Activated naive CD4-positive, alpha-beta T cell treated with anti-CD3 and anti-CD28 coated beads for 36 hours (primary cell): ENCODE results near the gene TRRAP. TPM values are rescaled to one million over a fixed set of nuclear protein-coding genes. Genes with fewer than 3 reads are reported as not detected.
"Not testable (repeated sequence)": the region's sequence is repeated elsewhere in the genome, so short reads cannot be mapped to it uniquely, and the experiment has no call there.

ENCODE experiments used
- CTCF ChIA-PET: fragments of 350-600 bp; sonication (Branson Sonifier 250); formaldehyde crosslinking; loops from one replicate; lab custom pipeline; 2021; ENCODE audit warnings: antibody characterized with exemption; lab: Charles Lee
- DNase-seq: peaks from one replicate; pipeline ENCODE4 v3.0.0-alpha.2; 2020
- H3K27ac Mint-ChIP-seq: one replicate; pipeline ENCODE4 v1.8.0; 2021; ENCODE audit warnings: mild to moderate bottlenecking, mixed read lengths
- H3K27me3 Mint-ChIP-seq: one replicate; pipeline ENCODE4 v1.8.0; 2021; ENCODE audit warnings: low read depth, mixed read lengths
- H3K36me3 Mint-ChIP-seq: one replicate; pipeline ENCODE4 v1.8.0; 2021; ENCODE audit warnings: low read depth, mixed read lengths
- H3K4me1 Mint-ChIP-seq: one replicate; pipeline ENCODE4 v1.8.0; 2021; ENCODE audit warnings: low read depth, mixed read lengths
- H3K4me3 Mint-ChIP-seq: one replicate; pipeline ENCODE4 v1.8.0; 2021; ENCODE audit warnings: mild to moderate bottlenecking, moderate library complexity, mixed read lengths
- H3K9me3 Mint-ChIP-seq: one replicate; pipeline ENCODE4 v1.8.0; 2021; ENCODE audit warnings: mixed read lengths
- intact Hi-C: fragments of 100-400 bp; cut with micrococcal nuclease; formaldehyde crosslinking; loops from one replicate; pipeline ENCODE4 v1.15.1; 2023
- total RNA-seq, 2 experiments: library from RNA; stranded (reverse); gene quantifications; one replicate each; pipeline ENCODE4 v1.2.3, GENCODE V29; 2021

The TRRAP gene
- total RNA-seq, 2 experiments from 2014 or later, result 33.5 to 37.4 TPM

DNA sequence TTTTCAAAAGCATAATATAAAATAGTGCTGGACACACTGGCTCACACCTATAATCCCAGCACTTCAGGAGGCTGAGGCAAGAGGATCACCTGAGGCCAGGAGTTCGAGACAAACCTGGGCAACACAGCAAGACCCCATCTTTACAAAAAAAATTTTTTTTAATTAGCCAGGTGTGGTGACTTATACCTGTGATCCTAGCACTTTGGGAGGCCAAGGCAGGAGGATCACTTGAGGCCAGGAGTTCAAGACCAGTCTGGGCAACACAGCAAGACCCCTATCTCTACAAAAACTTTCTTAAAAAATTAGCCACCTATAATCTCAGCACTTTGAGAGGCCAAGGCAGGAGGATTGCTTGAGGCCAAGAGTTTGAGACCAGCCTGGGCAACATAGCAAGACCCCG, 35.8 kb upstream of the TRRAP start:
- CTCF ChIA-PET, result interaction anchor here (0.7 to 4.1 kb wide), 9 partner anchors 11 to 435 kb away, joined by 3 to 46 read pairs (median 6); partner anchors contain the start of gene TMEM130
- H3K27ac Mint-ChIP-seq, H3K4me3 Mint-ChIP-seq, H3K36me3 Mint-ChIP-seq, H3K27me3 Mint-ChIP-seq, intact Hi-C loops, H3K9me3 Mint-ChIP-seq, DNase-seq, H3K4me1 Mint-ChIP-seq: not testable (repeated sequence)

DNA sequence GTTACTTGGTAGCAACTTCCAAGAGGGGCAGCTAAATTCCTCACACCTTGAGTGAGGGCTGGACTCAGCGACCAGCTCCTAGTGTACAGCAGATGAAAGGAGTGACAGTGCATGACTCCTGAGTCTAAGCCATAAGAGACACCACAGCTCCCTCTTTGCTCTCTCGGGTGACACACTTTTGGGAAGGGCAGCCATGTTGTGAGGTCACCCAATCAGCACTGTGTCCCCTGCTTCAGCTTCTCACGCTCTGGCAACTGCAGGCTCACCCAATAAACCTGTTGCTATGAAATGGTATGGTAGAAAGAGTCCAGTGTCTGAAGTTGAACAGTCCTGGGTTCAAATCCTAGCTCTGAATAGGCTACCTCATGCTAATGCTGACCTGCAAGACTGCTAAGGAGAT, 29.4 kb upstream of the TRRAP start:
- intact Hi-C loops, result no loop called here
- H3K9me3 Mint-ChIP-seq, result no peaks in the 10 kb centered on the region
- no peaks in the 10 kb centered on the region for H3K27me3 Mint-ChIP-seq
- H3K4me1 Mint-ChIP-seq, result no peaks in the 10 kb centered on the region
- CTCF ChIA-PET, result no interaction called here
- H3K27ac Mint-ChIP-seq, result no peak overlapping the region
- no peak overlapping the region for H3K4me3 Mint-ChIP-seq
- H3K36me3 Mint-ChIP-seq, result no peaks in the 10 kb centered on the region
- no peak for DNase-seq

DNA sequence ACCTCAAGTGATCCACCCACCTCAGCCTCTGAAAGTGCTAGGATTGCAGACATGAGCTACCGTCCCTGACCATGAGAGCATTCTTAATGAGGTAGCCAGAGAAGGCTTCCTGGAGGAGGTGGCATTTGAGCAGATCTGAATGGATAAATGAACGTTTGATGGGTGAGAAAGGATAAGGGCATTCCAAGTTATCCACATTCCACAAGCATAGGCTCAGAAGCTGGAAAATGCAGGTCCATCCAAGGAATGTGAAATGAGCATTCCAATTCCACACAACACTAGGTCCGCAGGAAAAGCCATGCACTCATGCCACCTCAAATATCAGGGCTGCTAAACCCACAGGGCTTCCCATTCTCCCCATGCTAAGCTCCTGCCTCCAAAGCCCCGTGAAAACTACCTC, 25.5 kb upstream of the TRRAP start:
- CTCF ChIA-PET, result interaction anchor here (1.7 kb wide), 1 partner anchor 11 kb away, joined by 6 read pairs; no protein-coding TSS in a partner anchor
- H3K4me3 Mint-ChIP-seq, result no peak overlapping the region

DNA sequence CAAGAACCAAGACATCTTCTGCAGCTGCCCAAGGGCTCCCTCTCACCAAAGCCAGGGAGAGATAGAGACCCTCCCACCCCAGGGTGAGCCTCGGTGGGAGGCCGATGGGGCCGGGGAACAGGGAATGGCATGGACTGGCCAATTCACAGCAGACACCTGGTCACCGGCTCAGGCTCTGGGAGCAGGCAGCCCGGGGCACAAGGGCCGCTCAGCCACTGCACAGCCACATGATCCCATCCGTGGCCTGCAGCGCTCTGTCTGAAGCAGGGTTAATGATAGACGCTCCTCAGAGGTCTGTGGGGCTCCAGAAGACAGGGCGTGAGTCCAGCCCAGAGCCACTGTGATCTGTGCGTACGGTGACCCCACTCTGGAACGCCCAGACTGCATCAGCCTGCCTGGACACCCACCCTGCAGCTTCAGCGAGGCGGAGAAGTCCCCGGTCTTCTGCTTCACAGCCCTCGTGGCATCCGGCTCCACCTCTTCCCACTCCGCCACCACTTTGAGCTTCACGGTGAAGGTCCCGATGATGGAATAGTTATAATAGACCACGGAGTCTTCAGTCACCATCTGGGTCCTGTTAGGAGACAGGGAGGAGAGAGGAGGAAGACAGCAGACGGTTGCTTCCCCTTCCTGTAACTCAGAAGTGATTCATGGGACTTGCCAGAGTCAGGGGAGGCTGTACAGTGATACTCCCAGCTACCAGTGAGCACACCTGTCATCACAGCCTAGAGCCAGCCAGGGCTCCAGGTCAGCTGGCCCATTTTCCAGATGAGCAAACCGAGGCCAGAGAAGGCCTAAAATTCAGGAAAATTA, 22.5 kb upstream of the TRRAP start:
- H3K4me3 Mint-ChIP-seq, result no peak overlapping the region
- CTCF ChIA-PET, result no interaction called here
- no peak for DNase-seq
- no peaks in the 10 kb centered on the region for H3K36me3 Mint-ChIP-seq
- intact Hi-C loops, result no loop called here
- H3K4me1 Mint-ChIP-seq, result no peaks in the 10 kb centered on the region
- H3K27ac Mint-ChIP-seq, result no peak overlapping the region
- peaks cover 5% of the 10 kb centered on the region for H3K27me3 Mint-ChIP-seq
- no peaks in the 10 kb centered on the region for H3K9me3 Mint-ChIP-seq

More for the DNA sequence above, 25.5 kb upstream of the TRRAP start:
- no peaks in the 10 kb centered on the region for H3K27me3 Mint-ChIP-seq
- H3K36me3 Mint-ChIP-seq, result no peaks in the 10 kb centered on the region
- DNase-seq, result no peak
- H3K27ac Mint-ChIP-seq, result no peak overlapping the region
- H3K9me3 Mint-ChIP-seq, result no peaks in the 10 kb centered on the region
- no peaks in the 10 kb centered on the region for H3K4me1 Mint-ChIP-seq
- intact Hi-C loops, result no loop called here

DNA sequence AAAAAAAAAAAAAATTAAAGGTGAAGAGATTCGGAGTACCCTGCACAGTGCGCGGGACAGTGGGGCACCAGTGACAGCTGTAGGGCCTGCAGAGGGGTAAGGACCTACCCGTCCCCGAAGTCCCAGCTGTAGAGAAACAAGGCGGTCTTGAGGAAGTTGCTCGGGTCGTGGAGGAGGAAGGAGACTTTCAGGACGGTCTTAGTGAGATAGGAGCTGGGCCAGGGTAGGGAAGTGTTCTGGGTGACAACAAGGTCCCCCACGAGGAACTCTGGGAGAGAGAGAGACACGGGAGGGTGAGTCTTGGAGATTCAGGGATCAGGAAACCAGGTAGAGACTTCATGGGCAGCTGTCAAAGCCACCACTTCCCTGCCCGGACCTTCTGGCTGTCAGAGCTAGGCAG, 18.3 kb upstream of the TRRAP start:
- Mint-ChIP-seq H3K4me1 (no peaks in the 10 kb centered on the region), H3K27me3 (peaks cover 5% of the 10 kb centered on the region), H3K9me3 (no peaks in the 10 kb centered on the region), H3K36me3 (no peaks in the 10 kb centered on the region), H3K4me3 (no peak overlapping the region), H3K27ac (no peak overlapping the region)
- CTCF ChIA-PET, result interaction anchor here (0.8 kb wide), 1 partner anchor 28 kb away, joined by 3 read pairs; no protein-coding TSS in a partner anchor
- DNase-seq, result no peak
- intact Hi-C loops, result no loop called here

DNA sequence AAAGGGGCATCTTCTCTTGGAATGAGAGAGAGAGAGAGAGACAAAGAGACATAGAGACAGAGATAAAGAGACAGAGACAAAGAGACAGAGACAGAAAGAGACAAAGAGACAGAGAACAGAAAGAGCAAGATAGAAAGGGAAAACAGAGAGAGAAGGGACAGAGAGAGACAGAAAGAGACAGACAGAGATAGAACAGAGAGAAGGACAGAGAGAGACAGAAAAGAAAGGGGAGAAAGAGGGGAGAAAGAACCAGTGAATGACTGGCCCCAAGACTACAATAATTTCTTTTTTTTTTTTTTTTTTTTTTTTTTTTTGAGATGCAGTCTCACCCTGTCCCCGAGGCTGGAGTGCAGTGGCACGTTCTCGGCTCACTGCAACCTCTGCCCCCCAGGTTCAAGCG, 16.1 kb upstream of the TRRAP start:
- peaks cover 5% of the 10 kb centered on the region for H3K27me3 Mint-ChIP-seq
- no peak overlapping the region for H3K27ac Mint-ChIP-seq
- CTCF ChIA-PET, result no interaction called here
- DNase-seq, result no peak
- H3K4me3 Mint-ChIP-seq, result no peak overlapping the region
- no peaks in the 10 kb centered on the region for H3K4me1 Mint-ChIP-seq
- intact Hi-C loops, result no loop called here
- H3K36me3 Mint-ChIP-seq, result no peaks in the 10 kb centered on the region
- H3K9me3 Mint-ChIP-seq, result no peaks in the 10 kb centered on the region

DNA sequence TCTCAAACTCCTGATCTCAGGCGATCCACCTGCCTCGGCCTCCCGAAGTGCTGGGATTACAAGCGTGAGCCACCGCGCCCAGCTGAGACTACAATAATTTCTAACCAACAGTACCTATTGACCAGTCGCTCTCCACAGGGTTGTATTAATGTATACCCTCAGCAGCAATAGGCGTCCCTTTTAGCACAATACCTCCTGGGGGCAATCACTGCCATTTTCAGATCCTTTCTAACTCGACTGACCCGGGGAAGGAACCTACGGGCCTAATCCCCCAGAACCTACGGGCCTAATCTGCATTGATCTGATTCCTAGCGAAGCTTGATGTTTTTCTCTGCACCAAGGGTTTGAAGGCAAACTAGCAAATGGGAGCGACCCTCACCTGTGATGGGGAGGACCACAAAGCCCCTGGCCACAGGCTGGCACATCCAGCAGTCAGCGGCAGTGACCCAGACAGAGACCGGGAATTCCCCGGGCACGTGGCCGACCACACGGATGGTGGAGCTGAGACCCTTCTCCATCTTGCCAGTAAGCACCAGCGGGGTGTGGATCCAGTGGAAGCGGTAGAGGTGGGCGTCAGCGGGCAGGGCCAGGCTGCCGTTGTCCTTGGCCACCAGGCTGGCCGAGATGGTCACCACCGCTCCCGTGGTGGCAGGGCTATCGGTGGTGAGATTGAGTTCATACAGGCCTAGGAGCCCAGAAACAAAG, 15.5 kb upstream of the TRRAP start:
- intact Hi-C loops, result no loop called here
- Mint-ChIP-seq H3K4me3 (no peak overlapping the region), H3K27me3 (peaks cover 5% of the 10 kb centered on the region), H3K4me1 (no peaks in the 10 kb centered on the region), H3K9me3 (no peaks in the 10 kb centered on the region), H3K36me3 (no peaks in the 10 kb centered on the region), H3K27ac (no peak overlapping the region)
- CTCF ChIA-PET, result no interaction called here
- DNase-seq, result no peak

DNA sequence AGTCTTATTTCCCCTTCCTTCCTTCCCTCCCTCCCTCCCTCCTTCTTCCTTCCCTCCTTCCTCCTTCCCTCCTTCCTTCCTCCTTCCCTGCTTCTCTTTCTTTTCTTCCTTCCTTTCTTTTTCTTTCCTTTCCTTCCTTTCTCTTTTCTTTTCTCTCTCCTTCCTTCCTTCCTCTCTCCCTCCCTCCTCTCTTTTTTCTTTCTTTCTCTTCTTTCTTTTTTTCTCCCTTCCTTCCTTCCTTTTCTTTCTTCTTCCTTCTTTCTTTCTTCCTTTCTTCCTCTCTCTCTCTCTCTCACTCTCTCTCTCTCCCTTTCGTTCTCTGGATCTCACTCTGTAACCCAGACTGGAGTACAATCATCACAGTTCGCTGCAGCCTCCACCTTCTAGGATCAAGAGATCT, 14.7 kb upstream of the TRRAP start:
- no peaks in the 10 kb centered on the region for H3K9me3 Mint-ChIP-seq
- H3K27ac Mint-ChIP-seq, result no peak overlapping the region
- no peaks in the 10 kb centered on the region for H3K36me3 Mint-ChIP-seq
- no peak overlapping the region for H3K4me3 Mint-ChIP-seq
- intact Hi-C loops, result no loop called here
- H3K27me3 Mint-ChIP-seq, result peaks cover 5% of the 10 kb centered on the region
- no peaks in the 10 kb centered on the region for H3K4me1 Mint-ChIP-seq
- DNase-seq, result no peak
- CTCF ChIA-PET, result no interaction called here

DNA sequence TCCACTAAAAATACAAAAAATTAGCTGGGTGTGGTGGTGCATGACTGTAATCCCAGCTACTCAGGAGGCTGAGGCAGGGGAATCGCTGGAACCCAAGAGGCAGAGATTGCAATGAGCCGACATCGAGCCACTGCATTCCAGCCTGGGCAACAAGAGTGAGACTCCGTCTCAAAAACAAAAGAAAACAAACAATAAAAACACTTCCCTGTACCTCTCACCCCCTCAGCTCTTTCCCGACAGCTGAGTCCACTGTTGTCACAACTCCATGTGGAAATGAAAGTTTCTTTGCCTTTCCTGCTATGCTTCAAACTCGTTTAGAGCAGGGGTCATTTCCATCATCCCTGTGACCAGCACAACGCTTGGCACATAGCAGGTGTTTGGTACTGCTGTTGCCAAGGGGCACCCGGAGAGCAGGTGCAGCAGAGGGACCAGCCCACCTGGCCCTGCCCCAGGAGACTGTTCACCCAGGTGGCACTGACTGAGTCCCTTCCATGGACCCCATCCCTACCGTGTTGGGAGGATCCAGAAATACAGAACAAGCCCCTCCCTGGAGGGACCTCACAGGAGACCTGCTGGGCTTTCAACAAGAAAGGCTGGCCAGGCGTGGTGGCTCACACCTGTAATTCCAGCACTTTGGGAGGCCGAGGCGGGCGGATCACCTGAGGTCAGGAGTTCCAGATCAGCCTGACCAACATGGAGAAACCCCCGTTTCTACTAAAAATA, 13.4 kb upstream of the TRRAP start:
- H3K27ac Mint-ChIP-seq, result no peak overlapping the region
- peaks cover 11% of the 10 kb centered on the region for H3K27me3 Mint-ChIP-seq
- DNase-seq, result no peak
- H3K4me1 Mint-ChIP-seq, result no peaks in the 10 kb centered on the region
- no peaks in the 10 kb centered on the region for H3K9me3 Mint-ChIP-seq
- CTCF ChIA-PET, result interaction anchor here (0.6 to 1.0 kb wide), 2 partner anchors 11 to 26 kb away, joined by 3 to 7 read pairs; no protein-coding TSS in a partner anchor
- intact Hi-C loops, result no loop called here
- H3K36me3 Mint-ChIP-seq, result no peaks in the 10 kb centered on the region
- H3K4me3 Mint-ChIP-seq, result no peak overlapping the region

DNA sequence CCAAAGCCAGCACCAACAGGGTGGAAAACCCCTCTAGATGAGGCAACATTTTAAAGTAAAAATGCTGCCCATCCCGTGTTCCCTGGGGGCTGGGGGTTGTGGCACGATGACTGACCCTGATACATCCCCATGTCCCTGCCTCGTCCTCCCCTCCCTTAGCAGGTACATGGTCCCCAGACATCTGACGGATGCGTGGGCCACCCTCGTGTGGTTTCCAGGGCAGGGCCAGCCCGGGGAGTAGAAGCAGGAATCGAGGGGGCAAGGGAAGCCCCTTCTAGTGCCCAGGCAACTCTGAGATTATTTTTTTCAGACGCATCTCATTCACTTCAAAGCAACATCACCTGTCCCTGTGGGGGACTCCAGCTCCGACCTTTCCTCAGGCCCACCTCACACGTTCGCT, 12.0 kb upstream of the TRRAP start:
- H3K27me3 Mint-ChIP-seq, result peaks cover 9% of the 10 kb centered on the region
- no peaks in the 10 kb centered on the region for H3K4me1 Mint-ChIP-seq
- no peak for DNase-seq
- H3K27ac Mint-ChIP-seq, result no peak overlapping the region
- H3K4me3 Mint-ChIP-seq, result no peak overlapping the region
- CTCF ChIA-PET, result interaction anchor here (0.7 to 1.5 kb wide), 2 partner anchors 12 to 13 kb away, joined by 3 to 4 read pairs; partner anchors contain the start of gene TRRAP
- no peaks in the 10 kb centered on the region for H3K9me3 Mint-ChIP-seq
- no peaks in the 10 kb centered on the region for H3K36me3 Mint-ChIP-seq
- intact Hi-C loops, result no loop called here

DNA sequence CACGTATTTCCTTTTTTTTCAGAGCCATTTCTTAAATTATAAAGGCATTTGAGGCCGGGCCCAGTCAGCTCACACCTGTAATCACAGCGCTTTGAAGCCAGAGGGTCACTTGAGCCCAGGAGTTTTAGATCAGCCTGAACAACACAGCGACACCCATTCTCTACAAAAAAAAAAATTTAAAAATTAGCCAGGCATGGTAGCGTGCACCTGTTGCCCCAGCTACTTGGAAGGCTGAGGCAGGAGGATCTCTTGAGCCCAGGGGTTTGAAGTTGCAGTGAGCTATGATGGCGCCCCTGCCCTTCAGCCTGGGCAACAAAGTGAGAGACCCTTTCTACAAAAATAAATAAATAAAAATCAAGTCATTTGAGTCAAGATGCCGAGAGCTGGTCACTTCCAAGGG, 11.6 kb upstream of the TRRAP start:
- H3K4me1 Mint-ChIP-seq, result no peaks in the 10 kb centered on the region
- H3K27ac Mint-ChIP-seq, result no peak overlapping the region
- DNase-seq, result no peak
- H3K36me3 Mint-ChIP-seq, result no peaks in the 10 kb centered on the region
- peaks cover 9% of the 10 kb centered on the region for H3K27me3 Mint-ChIP-seq
- CTCF ChIA-PET, result interaction anchor here (0.7 to 1.5 kb wide), 2 partner anchors 12 to 13 kb away, joined by 3 to 4 read pairs; partner anchors contain the start of gene TRRAP
- intact Hi-C loops, result no loop called here
- H3K4me3 Mint-ChIP-seq, result no peak overlapping the region
- no peaks in the 10 kb centered on the region for H3K9me3 Mint-ChIP-seq

DNA sequence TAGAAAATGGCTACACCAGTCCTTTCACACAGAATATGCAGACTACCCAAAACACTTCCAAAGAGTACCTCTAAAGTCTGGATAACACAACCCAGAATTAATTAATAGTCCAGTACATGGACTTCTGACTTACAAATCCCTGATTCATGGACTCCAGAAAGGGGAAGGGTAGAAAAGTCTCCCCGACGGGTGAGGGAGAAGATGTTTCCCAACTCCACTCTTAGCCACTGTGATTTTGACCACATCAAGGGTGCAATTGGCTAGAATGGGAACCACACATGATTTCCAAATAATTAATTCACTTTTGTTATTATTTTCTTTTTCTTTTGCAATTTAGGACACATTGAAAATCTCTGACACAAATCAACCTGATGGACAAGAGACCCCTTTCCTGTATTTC, 9.9 kb upstream of the TRRAP start:
- intact Hi-C loops, result no loop called here
- DNase-seq, result no peak
- Mint-ChIP-seq H3K36me3 (no peaks in the 10 kb centered on the region), H3K27ac (no peak overlapping the region), H3K4me1 (no peaks in the 10 kb centered on the region), H3K27me3 (peaks cover 9% of the 10 kb centered on the region), H3K4me3 (no peak overlapping the region), H3K9me3 (no peaks in the 10 kb centered on the region)
- CTCF ChIA-PET, result no interaction called here
